Measurements from ENCODE around the gene OPALIN.

The OPALIN gene

GRCh38 chr10:96358851-96359540, at the start of gene OPALIN:
TSS of gene OPALIN (minus strand) at chr10:96359002. CDS start at chr10:96358896, 106 bp downstream.
- DNase-seq (ENCODE audit: low read depth in 1 of 2, low spot score in 1 of 2): no peak

GRCh38 chr10:96408201-96408600, 49.4 kb upstream of the OPALIN start:
- no peak for DNase-seq (ENCODE audit: low read depth in 1 of 2, low spot score in 1 of 2)

- no peak for DNase-seq (ENCODE audit: low read depth in 1 of 2, low spot score in 1 of 2)
Observed at GRCh38 chr10:96407560-96408069, 48.8 kb upstream of the OPALIN start.

GRCh38 chr10:96406091-96406490, 47.3 kb upstream of the OPALIN start:
- no peak for DNase-seq (ENCODE audit: low read depth in 1 of 2, low spot score in 1 of 2)

- no peak for DNase-seq (ENCODE audit: low read depth in 1 of 2, low spot score in 1 of 2)
Observed at GRCh38 chr10:96402417-96403305, 43.9 kb upstream of the OPALIN start.

GRCh38 chr10:96401036-96401435, 42.2 kb upstream of the OPALIN start:
- no peak for DNase-seq (ENCODE audit: low read depth in 1 of 2, low spot score in 1 of 2)

- DNase-seq (ENCODE audit: low read depth in 1 of 2, low spot score in 1 of 2): no peak
Observed at GRCh38 chr10:96400465-96400864, 41.7 kb upstream of the OPALIN start.

GRCh38 chr10:96397902-96398301, 39.1 kb upstream of the OPALIN start:
- DNase-seq (ENCODE audit: low read depth in 1 of 2, low spot score in 1 of 2): no peak

- peak; percentile 15 to 35 for DNase-seq (ENCODE audit: low read depth in 1 of 2, low spot score in 1 of 2)
Observed at GRCh38 chr10:96395931-96396877, 37.4 kb upstream of the OPALIN start.

GRCh38 chr10:96390460-96390864, 31.7 kb upstream of the OPALIN start:
- DNase-seq (ENCODE audit: low read depth in 1 of 2, low spot score in 1 of 2): no peak

- no peak for DNase-seq (ENCODE audit: low read depth in 1 of 2, low spot score in 1 of 2)
Observed at GRCh38 chr10:96389785-96390184, 31.0 kb upstream of the OPALIN start.

- no peak for DNase-seq (ENCODE audit: low read depth in 1 of 2, low spot score in 1 of 2)
Observed at GRCh38 chr10:96387601-96388000, 28.8 kb upstream of the OPALIN start.

- no peak for DNase-seq (ENCODE audit: low read depth in 1 of 2, low spot score in 1 of 2)
Observed at GRCh38 chr10:96387161-96387560, 28.4 kb upstream of the OPALIN start.

GRCh38 chr10:96384506-96384905, 25.7 kb upstream of the OPALIN start:
- no peak for DNase-seq (ENCODE audit: low read depth in 1 of 2, low spot score in 1 of 2)

GRCh38 chr10:96380821-96381220, 22.0 kb upstream of the OPALIN start:
- DNase-seq (ENCODE audit: low read depth in 1 of 2, low spot score in 1 of 2): no peak

- DNase-seq (ENCODE audit: low read depth in 1 of 2, low spot score in 1 of 2): no peak
Observed at GRCh38 chr10:96379758-96380157, 21.0 kb upstream of the OPALIN start.

- no peak for DNase-seq (ENCODE audit: low read depth in 1 of 2, low spot score in 1 of 2)
Observed at GRCh38 chr10:96378741-96379140, 19.9 kb upstream of the OPALIN start.

- no peak for DNase-seq (ENCODE audit: low read depth in 1 of 2, low spot score in 1 of 2)
Observed at GRCh38 chr10:96377816-96378294, 19.1 kb upstream of the OPALIN start.

- no peak for DNase-seq (ENCODE audit: low read depth in 1 of 2, low spot score in 1 of 2)
Observed at GRCh38 chr10:96376483-96376882, 17.7 kb upstream of the OPALIN start.

- DNase-seq (ENCODE audit: low read depth in 1 of 2, low spot score in 1 of 2): peak; percentile 23 to 47
Observed at GRCh38 chr10:96374985-96375830, 16.4 kb upstream of the OPALIN start.

All from stimulated activated CD4-positive, alpha-beta T cell treated with anti-CD3 and anti-CD28 coated beads, Interleukin-15, amount 100 ng/mL, for 1 hour (primary cell).